ENCODE data around the gene COQ8A. TPM values are rescaled to one million over a fixed set of nuclear protein-coding genes. Genes with fewer than 3 reads are reported as not detected.

The COQ8A gene
- total RNA-seq, 2 donors from 2014 or later = 15.2 to 25.6 TPM

DNA sequence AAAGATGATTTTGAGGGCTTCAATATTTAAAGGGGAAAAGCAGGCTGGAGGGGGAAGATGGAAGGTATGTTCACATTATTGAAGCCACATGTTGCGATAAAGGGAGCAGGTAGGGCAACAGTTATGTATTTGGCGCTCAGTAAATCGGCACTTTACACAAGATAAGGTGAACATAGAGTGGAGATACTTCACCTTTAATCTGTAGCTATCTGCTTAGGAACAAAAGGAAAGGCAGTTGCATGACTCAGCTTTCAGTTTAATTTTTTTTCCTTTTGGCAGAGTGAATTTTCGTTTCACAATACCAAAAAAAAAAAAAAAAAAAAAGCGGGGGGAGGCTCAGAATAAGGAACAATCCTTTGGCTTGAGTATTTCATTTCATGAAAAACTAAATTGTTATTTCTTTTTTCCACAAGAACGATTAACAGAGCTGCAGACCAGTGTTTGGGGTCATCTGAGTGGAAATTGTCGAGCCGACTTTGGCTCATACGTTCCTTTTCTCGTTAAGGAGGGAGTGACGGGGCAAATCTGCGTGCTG is 1.1 kb upstream of the COQ8A start:
- H3K27me3 ChIP-seq (replicated peaks; ENCODE audit: insufficient read depth) = no peaks in the 10 kb centered on the region
- H3K9me3 ChIP-seq = peaks cover 11% of the 10 kb centered on the region
- ATAC-seq (ENCODE audit: insufficient number of reproducible peaks, low FRiP score, low read depth) (peak; percentile 1), DNase-seq (ENCODE audit: low spot score) (no peak)
- peak overlapping the region; percentile 96 for H3K4me3 ChIP-seq
- H3K4me1 ChIP-seq (ENCODE audit: control insufficient read depth in 1 of 2, low read depth in 2 of 2) = peaks cover 19 to 23% of the 10 kb centered on the region in 2 donors
- TF ChIP-seq, protein P1, sequence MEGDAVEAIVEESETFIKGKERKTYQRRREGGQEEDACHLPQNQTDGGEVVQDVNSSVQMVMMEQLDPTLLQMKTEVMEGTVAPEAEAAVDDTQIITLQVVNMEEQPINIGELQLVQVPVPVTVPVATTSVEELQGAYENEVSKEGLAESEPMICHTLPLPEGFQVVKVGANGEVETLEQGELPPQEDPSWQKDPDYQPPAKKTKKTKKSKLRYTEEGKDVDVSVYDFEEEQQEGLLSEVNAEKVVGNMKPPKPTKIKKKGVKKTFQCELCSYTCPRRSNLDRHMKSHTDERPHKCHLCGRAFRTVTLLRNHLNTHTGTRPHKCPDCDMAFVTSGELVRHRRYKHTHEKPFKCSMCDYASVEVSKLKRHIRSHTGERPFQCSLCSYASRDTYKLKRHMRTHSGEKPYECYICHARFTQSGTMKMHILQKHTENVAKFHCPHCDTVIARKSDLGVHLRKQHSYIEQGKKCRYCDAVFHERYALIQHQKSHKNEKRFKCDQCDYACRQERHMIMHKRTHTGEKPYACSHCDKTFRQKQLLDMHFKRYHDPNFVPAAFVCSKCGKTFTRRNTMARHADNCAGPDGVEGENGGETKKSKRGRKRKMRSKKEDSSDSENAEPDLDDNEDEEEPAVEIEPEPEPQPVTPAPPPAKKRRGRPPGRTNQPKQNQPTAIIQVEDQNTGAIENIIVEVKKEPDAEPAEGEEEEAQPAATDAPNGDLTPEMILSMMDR (IDR thresholded peaks at IDR 0.05) = no peak
- no peaks in the 10 kb centered on the region for H3K36me3 ChIP-seq
- peak overlapping the region; percentile 98 to 99 for H3K27ac ChIP-seq

DNA sequence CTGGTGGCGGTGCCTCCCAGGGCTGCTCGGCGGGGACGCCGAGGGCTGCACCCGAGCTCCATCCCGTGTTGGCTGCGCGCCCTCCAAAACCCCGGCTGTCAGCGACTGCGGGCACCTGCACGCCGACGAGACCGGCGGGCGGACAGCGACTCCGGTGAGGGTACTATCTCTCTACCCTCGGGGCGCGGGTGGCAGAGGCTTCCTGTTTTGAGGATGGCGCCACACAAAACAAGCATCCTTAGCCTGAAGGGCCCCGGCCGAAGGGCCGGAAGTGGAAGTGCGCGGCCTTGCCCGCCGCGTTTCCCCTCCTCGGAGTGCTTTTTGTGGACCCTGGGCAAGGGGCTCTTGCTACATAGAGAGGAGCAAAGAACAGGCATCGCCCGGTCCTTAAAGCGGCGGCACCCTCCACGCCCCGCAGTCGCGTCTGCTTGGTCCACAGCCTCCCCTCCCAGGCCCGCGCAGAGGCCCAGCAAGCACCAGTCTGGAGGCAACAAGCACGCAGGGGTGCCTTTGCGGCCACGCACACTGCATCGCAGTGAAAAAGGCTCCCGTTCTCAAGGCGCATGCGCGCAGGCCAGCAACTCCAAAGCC is 561 bp upstream of the COQ8A start:
- DNase-seq (ENCODE audit: low spot score) (peak; percentile 23), ATAC-seq (ENCODE audit: insufficient number of reproducible peaks, low FRiP score, low read depth) (peak; percentile 41)
- peak overlapping the region; percentile 98 to 99 for H3K27ac ChIP-seq
- no peaks in the 10 kb centered on the region for H3K27me3 ChIP-seq (replicated peaks; ENCODE audit: insufficient read depth)
- H3K4me1 ChIP-seq (ENCODE audit: control insufficient read depth in 1 of 2, low read depth in 2 of 2) = peaks cover 19 to 23% of the 10 kb centered on the region in 2 donors
- no peaks in the 10 kb centered on the region for H3K36me3 ChIP-seq
- peaks cover 6% of the 10 kb centered on the region for H3K9me3 ChIP-seq
- H3K4me3 ChIP-seq = peak overlapping the region; percentile 96
- TF ChIP-seq, protein P1 (IDR thresholded peaks at IDR 0.05) = no peak

DNA sequence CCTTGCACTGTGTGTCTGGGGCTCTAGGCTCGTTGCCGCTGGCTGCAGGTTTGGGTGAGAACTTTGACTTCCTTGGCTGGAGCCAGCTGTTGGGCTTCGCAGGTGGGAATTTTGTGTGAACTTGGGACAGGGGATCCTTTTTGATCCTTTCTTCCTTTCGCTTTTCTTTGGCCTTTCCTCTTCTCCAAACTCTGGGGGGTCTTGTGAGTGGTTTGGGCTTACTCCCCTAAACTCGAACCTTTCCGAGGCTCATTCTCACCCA is 643 bp downstream of the COQ8A start:
- Histone ChIP-seq H3K36me3 (no peaks in the 10 kb centered on the region), H3K27ac (no peak overlapping the region), H3K27me3 (replicated peaks; ENCODE audit: insufficient read depth) (no peaks in the 10 kb centered on the region), H3K9me3 (no peaks in the 10 kb centered on the region), H3K4me1 (ENCODE audit: control insufficient read depth in 1 of 2, low read depth in 2 of 2) (peaks cover 19 to 23% of the 10 kb centered on the region in 2 donors), H3K4me3 (peak overlapping the region; percentile 96)
- DNase-seq (ENCODE audit: low spot score) (no peak), ATAC-seq (ENCODE audit: insufficient number of reproducible peaks, low FRiP score, low read depth) (no peak)
- TF ChIP-seq, protein P1 (IDR thresholded peaks at IDR 0.05) = no peak

DNA sequence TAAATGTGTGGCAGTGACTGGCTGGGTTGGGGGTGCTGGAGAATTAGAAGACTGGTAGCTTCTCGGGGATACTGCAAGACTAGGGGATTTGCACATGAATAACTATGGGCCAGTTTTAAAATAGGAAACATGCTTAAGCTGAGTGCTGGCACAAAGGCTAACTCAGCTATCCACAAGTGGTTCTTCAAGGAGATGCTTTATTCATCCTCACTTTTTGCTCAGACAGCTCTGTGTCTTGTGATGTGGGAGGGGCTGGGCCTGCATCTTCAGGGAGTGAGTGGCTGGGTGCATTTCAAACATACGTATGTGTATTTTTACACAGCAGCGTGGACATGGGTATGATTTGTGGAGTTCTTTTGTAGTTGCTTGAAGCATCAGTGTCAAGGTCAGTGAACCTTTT is 2.3 kb downstream of the COQ8A start:
- peaks cover 19 to 23% of the 10 kb centered on the region in 2 donors for H3K4me1 ChIP-seq (ENCODE audit: control insufficient read depth in 1 of 2, low read depth in 2 of 2)
- ATAC-seq (ENCODE audit: insufficient number of reproducible peaks, low FRiP score, low read depth) (no peak), DNase-seq (ENCODE audit: low spot score) (no peak)
- no peaks in the 10 kb centered on the region for H3K27me3 ChIP-seq (replicated peaks; ENCODE audit: insufficient read depth)
- H3K36me3 ChIP-seq = no peaks in the 10 kb centered on the region
- H3K4me3 ChIP-seq = no peak overlapping the region
- TF ChIP-seq, protein P1 (IDR thresholded peaks at IDR 0.05) = no peak
- H3K27ac ChIP-seq = no peak overlapping the region
- H3K9me3 ChIP-seq = no peaks in the 10 kb centered on the region

DNA sequence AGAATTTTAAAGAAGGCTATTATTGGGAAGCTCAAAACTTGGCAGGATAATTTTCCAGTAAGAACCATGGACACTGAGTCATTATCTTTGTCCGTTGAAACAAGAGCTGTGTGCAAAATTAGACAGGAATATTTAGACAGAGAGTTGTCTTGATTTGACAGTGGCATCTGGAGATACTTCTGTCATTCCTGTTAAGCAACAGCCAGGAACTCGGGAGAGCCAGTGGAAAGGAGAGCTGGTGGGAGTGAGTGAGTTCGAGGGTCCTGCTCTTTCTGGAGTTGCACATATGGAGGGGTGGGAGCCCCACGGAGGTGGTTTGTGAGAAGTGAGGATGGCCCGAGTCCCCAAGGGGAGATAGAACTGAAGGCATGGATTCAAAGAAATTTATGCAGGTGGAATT is 3.1 kb downstream of the COQ8A start:
- Histone ChIP-seq H3K27ac (no peak overlapping the region), H3K4me1 (ENCODE audit: control insufficient read depth in 1 of 2, low read depth in 2 of 2) (peaks cover 19 to 21% of the 10 kb centered on the region in 2 donors), H3K4me3 (no peak overlapping the region), H3K27me3 (replicated peaks; ENCODE audit: insufficient read depth) (no peaks in the 10 kb centered on the region), H3K9me3 (no peaks in the 10 kb centered on the region), H3K36me3 (no peaks in the 10 kb centered on the region)
- TF ChIP-seq, protein P1 (IDR thresholded peaks at IDR 0.05) = no peak
- ATAC-seq (ENCODE audit: insufficient number of reproducible peaks, low FRiP score, low read depth) = no peak
- no peak for DNase-seq (ENCODE audit: low spot score)
